CD4-positive, alpha-beta T cell (primary cell): ENCODE results near the gene RMRP. TPM values are rescaled to one million over a fixed set of nuclear protein-coding genes. Genes with fewer than 3 reads are reported as not detected.

ENCODE experiments used
- ATAC-seq: fragments of 200-7000 bp; cut with Tn5 transposase; one replicate; pipeline ENCODE4 v1.10.0; 2022; ENCODE audit warnings: mild to moderate bottlenecking; ENCODE audit not compliant: poor library complexity
- CTCF ChIA-PET: fragments of 350-600 bp; sonication (Branson Sonifier 250); formaldehyde crosslinking; loops from one replicate; lab custom pipeline; 2021; ENCODE audit warnings: antibody characterized with exemption, inconsistent platforms; lab: Charles Lee
- POLR2A ChIA-PET: fragments of 350-600 bp; sonication (Branson Sonifier 250); formaldehyde crosslinking; loops from one replicate; lab custom pipeline; 2021; ENCODE audit warnings: antibody characterized with exemption, inconsistent platforms; lab: Charles Lee
- DNase-seq, 14 experiments: peaks; one replicate each; pipeline ENCODE4 v3.0.0-alpha.2; 2013 to 2020; ENCODE audit warnings: mixed read lengths in 2 of 14
- H3K27ac ChIP-seq, 2 donors: one replicate each; pipeline versions ENCODE4 v1.5.1 to v1.7.0; 2013; ENCODE audit warnings: low read length in 2 of 2, low read depth in 1 of 2, mild to moderate bottlenecking in 1 of 2
- H3K27me3 ChIP-seq, 2 experiments: 1 replicate in 1 of 2; 2 replicates in 1 of 2; pipeline versions ENCODE4 v1.6.1 to v1.7.0; 2013; ENCODE audit warnings: low read length in 2 of 2, control low read depth in 1 of 2, mild to moderate bottlenecking in 1 of 2, moderate library complexity in 1 of 2; ENCODE audit not compliant: insufficient read depth in 2 of 2, control insufficient read depth in 1 of 2
- H3K36me3 ChIP-seq: one replicate; pipeline ENCODE4 v1.6.1; 2013; ENCODE audit warnings: low read length, control low read depth; ENCODE audit not compliant: insufficient read depth
- H3K4me1 ChIP-seq: one replicate; pipeline ENCODE4 v1.6.1; 2013; ENCODE audit warnings: low read length, control low read depth; ENCODE audit not compliant: insufficient read depth
- H3K4me3 ChIP-seq: one replicate; pipeline ENCODE4 v1.5.1; 2013; ENCODE audit warnings: mild to moderate bottlenecking, low read length, moderate library complexity
- H3K9me3 ChIP-seq, 2 experiments: 1 replicate in 1 of 2; 2 replicates in 1 of 2; pipeline versions ENCODE4 v1.6.1 to v1.7.0; 2013; ENCODE audit warnings: low read length in 2 of 2, mild to moderate bottlenecking in 2 of 2, control low read depth in 1 of 2, moderate library complexity in 1 of 2; ENCODE audit not compliant: control insufficient read depth in 1 of 2, insufficient read depth in 1 of 2
- H3K27ac Mint-ChIP-seq: one replicate; pipeline ENCODE4 v1.8.0; 2020; ENCODE audit warnings: mixed read lengths
- H3K27me3 Mint-ChIP-seq: one replicate; pipeline ENCODE4 v1.8.0; 2021; ENCODE audit warnings: mixed read lengths
- H3K36me3 Mint-ChIP-seq: one replicate; pipeline ENCODE4 v1.8.0; 2021; ENCODE audit warnings: low read depth, mixed read lengths
- H3K4me1 Mint-ChIP-seq: one replicate; pipeline ENCODE4 v1.8.0; 2021; ENCODE audit warnings: low read depth, mixed read lengths
- H3K4me3 Mint-ChIP-seq: one replicate; pipeline ENCODE4 v1.8.0; 2020; ENCODE audit warnings: mild to moderate bottlenecking, mixed read lengths
- H3K9me3 Mint-ChIP-seq: one replicate; pipeline ENCODE4 v1.8.0; 2020; ENCODE audit warnings: mixed read lengths
- CTCF ChIP-seq: fragments of 200-600 bp; IDR thresholded peaks from one replicate; pipeline ENCODE4 v1.8.0; 2022; ENCODE audit warnings: antibody characterized with exemption, mild to moderate bottlenecking
- intact Hi-C, 2 experiments: fragments of 100-400 bp; cut with DNase I in 1 of 2; cut with micrococcal nuclease in 1 of 2; formaldehyde crosslinking; loops; one replicate each; pipeline versions ENCODE4 v1.15.1 to v1.9.0; 2023 to 2025; cut with DNase I, micrococcal nuclease
- total RNA-seq, 174 experiments: library from RNA in 2 of 174; stranded (reverse) in 2 of 174; gene quantifications; one replicate each; pipeline ENCODE4 v1.2.3 and lab custom pipeline; 2021 to 2026

The RMRP gene
- total RNA-seq, 2 experiments from 2014 or later = 14,857 to 24,615 TPM

GRCh38 chr9:35695943-35696401, 38.2 kb upstream of the RMRP start:
- Histone ChIP-seq H3K4me1 (peaks cover 17% of the 10 kb centered on the region), H3K4me3 (no peak overlapping the region), H3K27ac (no peak overlapping the region), H3K9me3 (no peaks in the 10 kb centered on the region), H3K27me3 (no peaks in the 10 kb centered on the region), H3K36me3 (peaks cover 45% of the 10 kb centered on the region)
- no peaks in the 10 kb centered on the region for H3K9me3 Mint-ChIP-seq
- no peak for ATAC-seq
- peaks cover 25% of the 10 kb centered on the region for H3K4me1 Mint-ChIP-seq
- no peak overlapping the region for H3K4me3 Mint-ChIP-seq
- no peak for DNase-seq
- H3K27ac Mint-ChIP-seq = no peak overlapping the region
- no peaks in the 10 kb centered on the region for H3K27me3 Mint-ChIP-seq
- CTCF ChIA-PET = interaction anchor here (0.8 to 3.6 kb wide), 23 partner anchors 8 to 94 kb away, joined by 3 to 32 read pairs (median 7); partner anchors contain the start of genes ARHGEF39, CCDC107, RMRP and SIT1
- no peaks in the 10 kb centered on the region for H3K36me3 Mint-ChIP-seq
- intact Hi-C loops = loop anchor here (1.0 to 2.0 kb wide), 6 partner anchors 31 to 91 kb away; partner anchors contain the start of genes CCDC107 (in 2 of the 2), RMRP (in 2 of the 2) and TESK1 (in 1 of the 2)
- POLR2A ChIA-PET = interaction anchor here (0.7 to 2.8 kb wide), 14 partner anchors 10 to 92 kb away, joined by 3 to 24 read pairs (median 6); partner anchors contain the start of genes ARHGEF39, CCDC107, CREB3 and GBA2
- TF ChIP-seq CTCF = no peak

- ChIA-PET POLR2A (interaction anchor here (0.7 to 2.3 kb wide), 5 partner anchors 11 to 63 kb away, joined by 3 to 10 read pairs (median 7); partner anchors contain the start of gene ARHGEF39), CTCF (interaction anchor here (1.4 kb wide), 2 partner anchors 34 to 75 kb away, joined by 3 read pairs; partner anchors contain the start of genes CCDC107 and RMRP)
- Mint-ChIP-seq H3K27me3 (no peaks in the 10 kb centered on the region), H3K4me3 (peak overlapping the region; percentile 92), H3K27ac (peak overlapping the region; percentile 73), H3K9me3 (no peaks in the 10 kb centered on the region), H3K4me1 (peaks cover 36% of the 10 kb centered on the region), H3K36me3 (no peaks in the 10 kb centered on the region)
- intact Hi-C loops = no loop called here
- H3K36me3 ChIP-seq = peaks cover 4% of the 10 kb centered on the region
- no peaks in the 10 kb centered on the region for H3K9me3 ChIP-seq
- no peak for ATAC-seq
- no peak for DNase-seq
- no peak for TF ChIP-seq CTCF
- H3K4me3 ChIP-seq = no peak overlapping the region
- peaks cover 32% of the 10 kb centered on the region for H3K4me1 ChIP-seq
- H3K27ac ChIP-seq = no peak overlapping the region
- no peaks in the 10 kb centered on the region for H3K27me3 ChIP-seq
Observed at GRCh38 chr9:35691757-35692301, 34.0 kb upstream of the RMRP start.

- Mint-ChIP-seq H3K27me3 (no peaks in the 10 kb centered on the region), H3K4me3 (peak overlapping the region; percentile 92), H3K9me3 (no peaks in the 10 kb centered on the region), H3K36me3 (no peaks in the 10 kb centered on the region), H3K4me1 (peaks cover 30% of the 10 kb centered on the region), H3K27ac (peak overlapping the region; percentile 73)
- Histone ChIP-seq H3K4me3 (peak overlapping the region; percentile 88), H3K27ac (peak overlapping the region; percentile 40 to 55), H3K27me3 (no peaks in the 10 kb centered on the region), H3K36me3 (no peaks in the 10 kb centered on the region), H3K4me1 (peaks cover 27% of the 10 kb centered on the region), H3K9me3 (no peaks in the 10 kb centered on the region)
- POLR2A ChIA-PET = interaction anchor here (0.7 to 2.3 kb wide), 13 partner anchors 11 to 72 kb away, joined by 3 to 10 read pairs (median 4); partner anchors contain the start of genes ARHGEF39, CCDC107, RMRP and SIT1
- no peak for DNase-seq
- TF ChIP-seq CTCF = no peak
- CTCF ChIA-PET = interaction anchor here (1.2 to 1.8 kb wide), 3 partner anchors 23 to 75 kb away, joined by 3 to 5 read pairs (median 3); no protein-coding TSS in a partner anchor
- no peak for ATAC-seq
- intact Hi-C loops = no loop called here
Observed at GRCh38 chr9:35691334-35691650, 33.5 kb upstream of the RMRP start.
